Measurements from ENCODE around the gene LSM2.

GRCh38 chr6:31777667-31778050, 29.1 kb downstream of the LSM2 start:
- TF ChIP-seq CTCF (IDR thresholded peaks at IDR 0.05) (no peak), EP300 (IDR thresholded peaks at IDR 0.05; ENCODE audit: low read depth) (no peak), POLR2AphosphoS5 (IDR thresholded peaks at IDR 0.05) (no peak)

Data from transverse colon (tissue), 4 donors.